Frontal cortex (tissue), 4 donors: ENCODE data around the gene SLC6A1. TPM values are rescaled to one million over a fixed set of nuclear protein-coding genes. Genes with fewer than 3 reads are reported as not detected.

Source experiments
- DNase-seq, 2 donors: peaks; one replicate each; pipeline ENCODE4 v3.0.0; 2012; ENCODE audit warnings: low spot score in 2 of 2
- FAIRE-seq: peaks from 2 replicates; lab custom pipeline; 2012; peaks lifted over from hg19 to GRCh38; lab: Jason Lieb, UNC
- total RNA-seq: library from RNA; depleted of rRNA; stranded (reverse); fragments of >200 nt; gene quantifications from one replicate; pipeline ENCODE4 v1.2.3, GENCODE V29; 2014
- donor health status: control.
- donor health status: control.
- donor health status: control.

The SLC6A1 gene
- total RNA-seq, 1 donor from 2014 or later = 52.2 TPM

DNA sequence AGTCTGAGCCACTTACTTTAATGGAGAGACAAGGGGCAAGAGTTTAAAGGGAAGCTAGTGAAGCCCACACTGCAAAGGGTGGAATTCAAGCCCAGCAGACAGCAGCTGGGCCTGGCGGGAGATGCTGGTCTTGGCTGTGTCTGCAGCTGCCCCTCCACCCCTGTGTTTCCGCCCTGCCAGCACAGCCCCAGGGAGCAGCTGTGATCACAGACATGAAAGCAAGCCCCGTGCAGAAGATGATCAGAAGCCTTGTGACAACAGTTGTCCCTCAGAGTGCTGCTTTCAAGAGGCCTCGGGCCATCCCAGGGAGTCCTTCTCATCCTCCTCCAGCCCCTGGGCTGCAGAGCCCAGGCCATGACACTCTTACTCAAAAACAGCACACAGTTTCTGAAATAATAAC lies 24.1 kb upstream of the SLC6A1 start:
- FAIRE-seq = no peak
- peak; percentile 38 to 57 for DNase-seq

DNA sequence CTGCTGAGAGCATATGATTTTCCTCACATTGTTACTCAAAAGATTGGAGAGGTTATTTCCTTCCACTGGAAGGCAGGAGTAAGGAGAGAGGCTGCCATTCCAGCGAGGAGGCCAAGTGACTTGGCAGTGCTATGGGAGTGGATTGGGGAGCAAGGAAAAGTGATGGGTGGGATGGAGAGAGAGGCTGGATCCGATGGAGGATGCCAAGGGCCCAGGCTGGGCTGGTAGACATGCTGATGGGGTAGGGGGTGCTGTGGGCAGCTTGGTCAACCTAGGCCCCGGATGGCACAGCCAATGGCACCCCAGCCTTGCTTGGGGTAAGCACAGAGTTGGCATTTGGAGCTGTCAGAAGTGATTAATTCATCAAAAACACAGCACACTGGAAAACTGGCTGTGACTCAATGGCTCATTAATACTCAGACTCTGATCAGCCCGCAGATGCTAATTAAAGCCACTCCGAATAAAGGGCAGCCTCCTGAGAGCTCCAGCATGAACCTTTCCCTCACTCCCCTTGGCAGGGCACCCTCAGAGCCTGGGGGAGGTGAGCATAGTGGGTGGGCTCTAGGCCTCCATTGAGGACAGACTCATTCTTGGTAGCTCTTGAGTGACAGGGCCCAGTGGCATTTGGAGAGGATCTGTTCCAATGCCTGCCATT lies 22.1 kb upstream of the SLC6A1 start:
- FAIRE-seq (no peak), DNase-seq (no peak)

DNA sequence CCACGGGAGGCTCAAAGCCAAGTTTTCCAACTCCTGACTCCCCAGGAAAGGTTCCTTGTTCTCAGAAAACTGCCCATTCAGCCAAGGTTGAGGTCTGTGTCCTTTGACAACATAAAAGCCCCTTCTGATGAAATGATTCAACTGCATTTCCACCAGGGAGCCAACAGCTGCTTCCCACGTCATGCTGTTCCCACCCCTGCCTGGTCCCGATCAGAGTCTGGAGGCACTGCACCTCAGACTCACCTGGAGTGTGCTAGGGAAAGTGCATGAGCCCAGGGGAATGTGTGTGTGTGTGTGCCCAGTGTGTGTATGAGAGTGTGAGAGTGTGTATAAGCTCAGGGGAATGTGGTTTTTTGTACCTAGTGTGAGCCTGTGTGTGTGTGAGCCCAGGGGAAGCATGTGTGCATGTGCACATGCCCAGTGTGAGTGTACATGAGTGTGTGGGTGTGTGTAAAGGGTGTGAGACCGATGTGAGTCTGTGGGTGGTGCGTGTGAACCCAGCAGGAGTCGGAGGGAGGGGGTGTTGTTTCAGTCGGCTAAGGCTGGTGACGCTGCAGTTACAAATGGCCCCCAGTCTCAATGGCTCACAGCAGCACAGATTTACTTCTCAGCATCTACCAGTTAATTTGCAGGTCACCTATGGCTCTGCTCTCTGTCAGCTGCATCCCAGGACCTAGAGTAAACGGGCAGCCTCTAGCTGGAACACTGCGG lies 20.3 kb upstream of the SLC6A1 start:
- DNase-seq = no peak
- no peak for FAIRE-seq

DNA sequence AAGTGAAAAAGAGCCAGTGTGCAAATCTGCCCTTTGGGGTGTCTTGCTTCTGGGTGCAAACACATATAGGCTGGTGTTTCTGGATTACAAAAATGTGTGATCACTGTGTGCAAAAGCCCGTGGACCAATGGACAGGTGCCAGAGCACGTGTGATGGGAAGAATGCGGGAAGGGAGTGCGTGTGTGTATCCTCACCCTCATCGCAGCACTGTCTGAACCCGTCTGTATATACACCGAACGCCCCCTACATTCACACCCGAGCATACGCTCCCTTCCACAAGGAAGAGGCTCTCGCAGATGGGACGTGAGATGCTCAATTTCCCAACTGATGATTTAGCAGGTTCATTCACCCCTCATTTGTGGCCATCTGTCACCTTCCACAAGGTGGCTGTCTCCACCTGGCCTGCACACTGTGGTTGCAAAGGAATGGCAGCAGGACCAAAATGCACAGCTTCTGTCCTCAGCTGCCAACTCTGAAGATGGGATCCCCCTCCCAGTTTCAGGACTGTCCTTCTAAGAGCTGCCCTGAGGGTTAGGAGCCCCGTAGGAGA lies 19.4 kb upstream of the SLC6A1 start:
- no peak for FAIRE-seq
- no peak for DNase-seq

DNA sequence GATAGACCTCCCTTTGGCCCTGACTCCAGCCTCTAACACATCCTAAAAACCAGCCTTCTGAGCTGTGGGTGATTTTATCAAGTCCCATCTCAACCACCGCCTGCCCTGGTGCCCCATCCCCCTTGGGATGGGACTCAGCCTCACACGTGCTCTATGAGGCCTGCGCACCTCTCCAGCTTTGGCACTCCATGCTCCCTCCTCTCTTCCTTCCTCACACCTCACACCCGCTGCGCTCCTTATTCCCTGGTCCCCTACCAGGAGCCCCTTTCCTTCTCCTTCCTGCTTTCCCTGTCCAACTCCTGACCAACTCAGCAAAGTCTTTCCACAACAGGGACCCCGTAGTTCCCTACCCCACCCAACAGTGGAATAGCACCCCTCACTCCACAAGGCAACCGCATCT lies 18.4 kb upstream of the SLC6A1 start:
- DNase-seq (no peak), FAIRE-seq (no peak)

DNA sequence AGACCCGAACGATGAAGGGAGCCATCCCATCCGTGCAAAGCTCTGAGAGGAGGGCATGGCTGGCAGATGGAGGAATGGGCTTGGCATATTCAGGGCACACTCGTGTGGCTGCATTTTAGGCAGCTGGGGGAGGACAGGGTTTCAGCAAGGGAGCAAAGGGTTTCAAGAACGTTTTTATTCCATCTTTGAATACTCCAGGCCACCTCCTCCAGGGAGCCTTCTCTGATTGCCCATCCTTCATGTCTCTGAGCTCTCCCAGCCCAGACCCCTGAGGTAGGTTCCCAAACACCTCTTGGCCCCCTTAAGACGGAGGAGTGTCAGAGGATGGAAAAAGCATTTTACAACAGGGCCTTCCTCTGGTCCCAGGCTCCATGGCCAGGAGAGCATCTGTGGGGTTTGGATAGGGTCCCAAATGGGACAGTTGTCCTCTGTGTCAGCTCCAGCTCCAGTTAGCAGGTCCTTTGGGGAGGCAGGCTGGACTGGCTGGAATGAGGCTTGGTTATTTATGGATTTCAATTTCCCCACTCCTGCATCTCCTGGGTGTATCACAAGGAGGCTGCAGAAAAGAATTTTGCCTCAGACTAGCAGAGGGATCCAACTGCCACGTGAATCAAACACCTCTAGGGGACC lies 17.7 kb upstream of the SLC6A1 start:
- FAIRE-seq (no peak), DNase-seq (no peak)

DNA sequence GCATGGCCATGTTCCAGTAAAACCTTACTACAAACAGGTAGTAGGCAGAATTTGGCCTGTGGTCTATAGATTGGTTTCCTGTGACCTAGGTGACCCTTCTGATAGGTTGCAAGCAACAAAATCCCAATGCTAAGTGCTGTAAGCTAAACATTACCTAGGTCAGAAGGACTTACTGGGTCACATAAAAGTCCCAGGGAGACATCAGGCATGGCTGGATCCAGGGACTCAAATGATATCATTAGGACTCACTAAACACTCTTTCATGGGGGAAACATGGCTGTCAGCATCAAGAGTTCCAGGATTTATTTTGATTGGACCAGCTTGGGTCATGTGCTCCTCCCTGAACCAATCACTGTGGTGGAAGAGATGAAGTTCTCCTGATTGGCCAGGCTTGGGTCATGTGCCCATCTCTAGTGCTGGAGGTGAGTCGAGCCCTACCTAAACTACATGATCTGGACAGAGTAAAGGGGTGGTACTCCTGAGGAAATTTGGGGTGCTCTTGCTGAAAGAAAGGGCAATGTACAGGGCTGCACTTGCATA lies 16.8 kb upstream of the SLC6A1 start:
- FAIRE-seq (no peak), DNase-seq (no peak)

DNA sequence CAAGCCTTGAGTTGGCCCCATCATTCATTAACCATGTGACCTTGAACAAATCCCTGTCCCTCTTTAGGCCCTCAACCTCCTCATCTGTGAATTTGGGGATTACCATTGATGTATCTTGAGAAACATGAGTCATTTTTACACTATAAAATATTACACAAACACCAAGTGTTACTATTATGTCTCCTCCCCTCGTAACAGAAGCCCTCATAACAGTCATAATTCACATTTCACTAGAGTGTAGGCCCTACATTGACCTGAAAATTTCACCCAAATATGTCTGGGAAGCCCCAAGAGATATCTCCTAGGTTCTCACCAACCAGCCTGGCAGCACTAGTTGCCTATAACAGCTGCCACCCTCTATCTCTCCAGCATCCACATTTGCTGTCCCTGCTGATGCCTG lies 15.8 kb upstream of the SLC6A1 start:
- no peak for DNase-seq
- FAIRE-seq = no peak

DNA sequence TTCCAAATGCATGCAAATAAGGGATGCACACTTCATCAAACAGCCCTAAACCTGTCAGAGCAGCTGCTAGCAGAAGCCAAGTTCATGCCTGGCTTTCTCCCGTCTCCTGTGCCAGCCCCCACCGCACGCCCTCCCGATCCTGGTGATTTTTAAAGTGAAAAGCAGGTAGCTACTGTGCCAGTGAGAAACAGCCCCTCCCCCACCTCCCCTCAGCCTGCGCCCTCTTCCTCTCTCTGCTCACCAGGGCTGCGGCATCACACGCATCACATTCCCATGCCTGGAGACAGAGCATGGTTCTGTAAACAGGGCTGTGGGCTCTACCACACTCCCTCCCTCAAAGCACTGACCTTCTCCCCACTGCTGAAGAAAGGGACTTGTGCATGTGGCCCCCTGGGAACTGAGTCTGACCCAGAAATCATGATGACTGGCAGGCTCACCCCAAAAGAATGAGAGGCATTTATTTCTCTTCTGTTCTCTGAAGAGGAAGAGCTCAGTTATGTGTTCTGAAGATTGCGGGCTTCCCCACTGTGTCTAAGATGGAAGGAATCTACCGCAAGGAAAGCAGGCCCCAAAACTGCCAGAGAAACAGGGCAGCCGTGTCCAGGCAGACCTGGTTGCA lies 14.5 kb upstream of the SLC6A1 start:
- DNase-seq = no peak

DNA sequence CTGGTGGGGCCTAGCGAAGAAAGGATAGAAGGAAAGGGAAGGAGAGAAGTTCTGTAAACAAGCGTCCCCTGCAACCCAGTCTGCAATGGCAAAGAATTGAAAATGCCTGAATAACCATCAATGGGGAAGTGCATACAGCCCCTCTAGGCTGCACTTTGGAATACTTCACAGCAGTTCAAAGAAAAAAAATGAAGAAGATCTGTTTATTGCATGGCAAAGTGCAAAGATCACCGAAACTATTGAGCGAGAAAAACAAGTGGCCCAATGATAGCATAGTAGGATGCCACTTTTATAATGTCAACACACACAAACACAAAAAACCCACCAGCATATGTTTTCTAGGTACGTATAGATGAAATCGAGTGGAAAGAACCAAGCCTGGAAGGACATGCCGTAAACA lies 13.6 kb upstream of the SLC6A1 start:
- no peak for FAIRE-seq
- DNase-seq = no peak

More for the DNA sequence above, 14.5 kb upstream of the SLC6A1 start:
- FAIRE-seq = no peak

DNA sequence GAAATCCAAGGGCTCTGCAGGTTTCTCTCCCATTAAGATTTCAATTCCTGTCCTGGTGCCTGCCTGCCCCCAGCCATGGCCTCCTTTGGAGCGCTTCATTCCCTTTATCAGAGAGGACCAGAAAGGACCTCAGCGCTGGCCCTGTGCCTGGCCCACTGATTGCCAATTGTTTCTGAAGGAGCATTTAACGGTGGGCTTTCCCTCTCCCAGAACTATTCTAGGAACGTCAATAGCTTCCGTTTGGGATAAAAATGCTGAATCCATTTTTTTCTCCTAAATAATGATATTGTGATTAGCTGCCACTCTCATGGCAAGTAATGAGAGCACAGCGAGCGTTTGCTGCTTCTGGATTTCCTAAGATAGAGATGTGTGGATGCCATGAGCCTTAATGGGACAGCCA lies 12.2 kb upstream of the SLC6A1 start:
- FAIRE-seq (no peak), DNase-seq (no peak)

DNA sequence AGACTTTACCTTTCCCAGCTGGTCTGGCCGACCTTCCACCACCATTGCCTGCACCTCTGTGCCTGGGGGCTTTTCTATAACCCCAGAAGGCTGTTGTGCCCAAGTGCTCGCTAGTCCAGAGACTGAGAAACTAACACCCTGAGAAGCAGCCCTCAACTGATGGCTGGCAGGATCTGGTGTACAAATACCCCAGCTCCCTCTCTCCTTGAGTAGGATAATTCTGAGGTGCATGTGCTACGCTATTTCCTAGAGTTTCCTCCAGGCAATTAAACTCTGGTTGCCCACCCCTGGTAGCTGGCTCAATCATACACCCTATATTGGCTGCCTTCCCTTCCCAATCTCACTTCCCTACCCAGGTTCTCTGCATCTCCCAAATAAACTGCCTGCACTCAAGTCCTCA lies 11.5 kb upstream of the SLC6A1 start:
- no peak for DNase-seq
- FAIRE-seq = no peak

DNA sequence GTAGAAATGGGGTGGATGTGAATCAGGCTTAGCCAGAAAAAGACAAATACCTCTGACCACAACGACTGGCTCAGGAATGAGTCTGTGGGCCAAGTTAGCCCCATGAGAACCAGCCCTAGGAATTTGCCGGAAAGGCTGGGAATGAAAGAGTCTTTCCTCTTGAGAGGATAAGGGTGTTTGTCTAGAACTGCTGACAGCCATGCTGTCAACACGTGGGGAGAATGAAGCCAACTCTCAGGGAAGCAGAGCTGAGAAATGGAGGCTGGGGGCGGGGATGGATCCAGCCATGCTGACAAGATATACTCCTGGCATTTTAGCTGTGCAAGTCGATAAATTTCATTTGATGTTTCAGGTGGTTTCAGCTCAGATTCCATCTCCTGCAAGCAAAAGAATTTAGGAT lies 10.6 kb upstream of the SLC6A1 start:
- FAIRE-seq (no peak), DNase-seq (no peak)

DNA sequence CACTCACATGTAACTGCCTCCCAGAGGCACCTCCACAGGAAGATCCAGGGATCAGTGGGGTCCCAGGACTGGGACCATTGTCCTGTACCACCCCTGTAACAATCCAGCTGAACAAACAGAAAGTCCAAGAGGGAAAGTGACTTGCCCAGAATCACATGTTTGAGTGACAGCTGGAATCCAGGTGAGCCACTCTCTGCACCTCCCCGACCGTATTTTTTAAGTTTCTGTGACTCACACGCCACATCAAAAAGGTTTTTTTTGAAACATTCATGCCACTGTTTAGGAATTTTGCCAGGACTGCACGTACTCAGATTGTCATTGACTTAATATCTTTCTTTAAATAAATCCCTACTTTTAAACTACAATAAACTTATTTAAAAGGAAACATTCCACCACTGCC lies 9.8 kb upstream of the SLC6A1 start:
- DNase-seq = no peak
- FAIRE-seq = peak; percentile 23

DNA sequence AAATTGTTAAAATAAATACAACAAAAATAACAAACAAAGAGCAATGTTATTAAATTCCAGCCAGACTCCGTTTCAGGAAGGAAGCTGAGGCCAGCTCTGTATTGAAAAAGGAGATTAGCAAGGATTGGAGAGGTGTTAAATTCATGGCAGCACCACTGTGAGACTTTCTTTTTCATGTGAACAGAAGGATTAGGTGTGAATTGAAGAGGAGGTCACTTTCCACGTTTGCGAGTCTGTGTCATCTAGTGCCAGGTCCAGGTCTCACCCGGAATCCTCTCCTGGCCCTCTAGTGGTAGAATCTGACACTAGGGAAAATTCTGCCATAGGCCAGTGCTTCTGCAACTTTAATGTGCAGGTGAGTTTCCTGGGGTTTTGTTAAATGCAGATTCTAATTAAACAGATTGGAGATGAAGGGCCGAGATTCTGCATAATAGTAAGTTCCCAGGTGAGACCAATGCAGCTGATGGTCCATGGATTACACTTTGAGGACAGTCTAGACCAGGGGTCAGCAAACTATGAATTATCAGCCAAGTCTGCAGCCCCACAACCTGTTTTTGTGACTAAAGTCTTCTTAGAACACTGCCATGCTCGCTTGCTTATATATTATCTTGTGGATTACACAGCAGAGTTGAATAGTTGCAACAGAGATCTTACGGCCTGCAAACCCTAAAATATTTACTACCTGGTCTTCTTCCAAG lies 9.2 kb upstream of the SLC6A1 start:
- DNase-seq (peak; percentile 44 to 72), FAIRE-seq (peak; percentile 31)

DNA sequence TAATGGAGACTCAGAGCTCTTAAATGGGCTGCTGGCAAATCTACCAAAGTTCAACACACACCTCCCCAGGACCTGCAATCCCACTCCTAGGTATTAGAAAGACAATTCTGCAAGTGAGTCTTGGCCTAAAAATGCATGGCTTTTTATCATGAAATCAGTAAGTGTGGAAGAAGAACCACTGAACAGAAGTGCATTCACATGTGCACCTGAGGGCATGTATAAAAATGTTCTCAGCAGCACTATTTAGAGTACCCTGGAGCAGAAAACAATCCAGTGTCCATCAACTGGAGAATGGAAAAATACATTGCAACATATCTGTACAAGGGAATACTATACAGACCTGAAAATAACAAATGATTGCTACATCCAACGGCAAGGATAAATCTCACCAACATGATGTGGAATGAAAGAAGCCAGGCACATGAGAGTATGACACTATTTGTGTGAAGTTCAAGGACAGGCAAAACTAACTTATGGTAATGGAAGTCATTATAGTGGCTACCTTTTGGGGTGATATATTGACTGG lies 8.1 kb upstream of the SLC6A1 start:
- DNase-seq = no peak
- no peak for FAIRE-seq

DNA sequence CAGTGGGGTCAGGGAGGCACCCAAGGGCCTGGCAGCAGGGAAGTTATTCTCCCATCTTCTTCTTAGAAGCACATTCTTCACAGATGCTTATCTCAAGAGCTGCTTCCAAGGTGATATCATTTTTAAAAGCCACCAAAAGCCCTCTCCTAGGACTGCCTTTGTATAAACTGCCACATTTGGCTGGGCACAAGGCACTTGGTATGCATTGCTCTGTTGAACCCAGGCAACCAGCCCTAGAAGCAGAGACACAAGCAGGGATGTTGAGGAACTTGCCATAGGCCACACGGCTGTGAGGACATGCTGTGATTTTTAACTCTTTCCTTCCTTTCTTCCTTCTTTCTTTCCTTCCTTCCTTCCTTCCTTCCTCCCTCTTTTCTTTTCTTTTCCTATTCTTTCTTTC lies 7.4 kb upstream of the SLC6A1 start:
- FAIRE-seq (no peak), DNase-seq (no peak)

DNA sequence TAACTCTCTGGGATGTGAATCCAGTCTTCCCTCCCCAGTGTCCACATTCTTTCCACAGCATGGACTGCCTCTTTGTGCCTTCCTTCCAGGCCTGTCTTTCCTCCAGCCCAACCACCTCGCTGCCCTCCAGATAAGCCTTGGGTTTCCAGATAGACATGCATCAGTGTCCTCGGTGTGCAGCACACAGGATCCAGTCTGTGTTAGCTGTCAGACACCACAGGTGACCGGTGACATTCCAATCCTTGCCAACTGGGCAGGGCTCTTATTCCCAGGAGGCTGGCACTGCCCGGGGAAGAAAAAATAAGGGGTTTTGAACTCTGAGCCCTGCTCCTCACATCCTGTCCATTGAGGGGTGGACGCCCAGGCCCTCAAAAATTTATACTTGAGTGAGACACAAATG lies 6.0 kb upstream of the SLC6A1 start:
- FAIRE-seq = no peak

DNA sequence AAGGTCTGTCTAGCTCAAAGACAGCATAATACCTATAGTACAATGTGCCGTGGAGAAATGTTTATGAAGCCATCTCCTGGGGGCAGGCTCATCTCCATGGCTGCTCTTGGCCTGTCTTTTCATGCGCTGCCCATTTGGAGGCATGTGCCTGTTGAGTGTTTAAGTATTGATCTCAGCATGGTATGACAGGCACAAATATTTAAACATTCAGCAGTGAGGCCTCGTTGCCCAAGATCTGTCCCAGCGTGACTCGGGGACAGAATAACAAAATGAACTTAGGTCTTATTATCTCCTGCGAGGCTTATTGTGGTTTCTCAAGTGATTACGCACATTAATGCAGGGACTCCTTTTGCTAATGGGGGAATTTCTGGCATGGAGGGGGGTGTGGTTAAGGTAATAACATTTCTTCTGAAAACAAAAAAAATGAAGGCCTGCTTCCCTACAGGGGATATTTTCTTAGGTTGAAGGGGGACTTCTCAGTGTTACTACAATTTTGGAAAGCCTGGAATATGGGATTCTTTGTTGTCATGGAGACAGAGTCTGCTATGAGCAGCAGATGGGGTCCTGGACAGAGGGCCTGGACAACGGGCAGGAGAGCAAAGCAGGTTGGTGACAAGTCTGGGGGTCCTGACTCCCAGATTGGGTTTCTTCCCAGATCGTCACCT lies 4.4 kb upstream of the SLC6A1 start:
- FAIRE-seq (no peak), DNase-seq (no peak)

More for the DNA sequence above, 6.0 kb upstream of the SLC6A1 start:
- no peak for DNase-seq
